Esophagus mucosa (tissue), 1 donor: ENCODE measurements around the gene TEC. TPM values are rescaled to one million over a fixed set of nuclear protein-coding genes. Genes with fewer than 3 reads are reported as not detected.

ENCODE experiments used
- total RNA-seq: library from RNA; stranded (reverse); gene quantifications from one replicate; pipeline ENCODE4 v1.2.4, GENCODE V29; 2023
- donor health status: DM: yes; HTN: yes; CAD: no.

The TEC gene
- total RNA-seq, 1 donor from 2014 or later, result 6.3 TPM

Other genes starting within 250 kb of the TEC start
- gene TXK, start 135.6 kb downstream of the TEC start, total RNA-seq, result 1.4 TPM
- 79.1 TPM for gene SLAIN2, start 71.7 kb upstream of the TEC start, total RNA-seq
- gene SLC10A4, start 213.5 kb upstream of the TEC start, total RNA-seq, result not detected
- not detected for gene ZAR1, start 220.4 kb upstream of the TEC start, total RNA-seq